ENCODE measurements around the gene SULT1B1. TPM values are rescaled to one million over a fixed set of nuclear protein-coding genes. Genes with fewer than 3 reads are reported as not detected.

SULT1B1 gene
- total RNA-seq, 1 experiment from 2014 or later = not detected

DNA sequence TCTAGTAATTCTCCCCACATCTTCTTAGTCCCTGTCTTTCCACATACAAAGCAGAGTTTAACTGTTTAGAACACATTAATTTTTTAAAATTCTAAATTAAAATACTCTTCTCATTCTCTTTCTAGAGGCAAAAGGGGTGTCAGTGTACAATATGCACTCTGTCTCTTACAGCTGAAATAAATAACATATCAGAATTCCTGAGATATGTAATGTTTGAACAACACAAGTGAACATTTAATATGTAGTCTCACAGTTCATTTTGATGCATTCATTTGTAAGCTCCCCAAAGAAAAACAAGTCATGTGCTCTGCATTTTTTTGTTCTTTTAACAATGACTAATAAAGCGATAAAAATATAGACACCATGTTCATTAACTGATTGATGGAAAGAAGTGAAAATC lies 19.7 kb upstream of the SULT1B1 start:
- no peak overlapping the region for H3K56ac ChIP-seq (ENCODE audit: insufficient read length, low read depth, low read length)
- Mint-ChIP-seq H3K27ac (no peak overlapping the region), H3K4me1 (peaks cover 4 to 5% of the 10 kb centered on the region in 2 experiments; a peak in 2 of 4 replicates), H3K27me3 (ENCODE audit: low read depth) (no peaks in the 10 kb centered on the region; the same call in 1 of the 2 replicates), H3K4me3 (no peak overlapping the region), H3K9me3 (peaks cover 0 to 2% of the 10 kb centered on the region in 2 experiments; a peak in 1 of 5 replicates), H3K36me3 (ENCODE audit: insufficient read depth in 1 of 3, low read depth in 3 of 3) (peaks cover 0 to 2% (median 0%) of the 10 kb centered on the region in 3 experiments; a peak in 1 of 7 replicates)
- H3K4ac ChIP-seq (ENCODE audit: low read depth, low read length) = no peak overlapping the region
- no peaks in the 10 kb centered on the region for H3K79me2 ChIP-seq (ENCODE audit: insufficient read depth, low read length)
- H3K23ac ChIP-seq (ENCODE audit: insufficient read length, low read depth, low read length) = no peak overlapping the region
- no peak overlapping the region for H2BK5ac ChIP-seq (ENCODE audit: insufficient read length, low read length)
- no peak overlapping the region for H2AFZ ChIP-seq (ENCODE audit: low read length)
- H3K18ac ChIP-seq (ENCODE audit: insufficient read length, low read depth, low read length) = no peak overlapping the region
- H3T11ph ChIP-seq (ENCODE audit: low read length) = no peak overlapping the region
- no peak overlapping the region for H2BK120ac ChIP-seq (ENCODE audit: low read depth, low read length, poor library complexity, severe bottlenecking)
- no peak overlapping the region for H3K4me2 ChIP-seq (ENCODE audit: insufficient read depth, insufficient read length, low read length)
- no peak overlapping the region for H3K14ac ChIP-seq (ENCODE audit: insufficient read depth, low read length)
- H4K5ac ChIP-seq (ENCODE audit: insufficient read length, low read depth, low read length) = no peak overlapping the region
- H3K79me1 ChIP-seq (ENCODE audit: insufficient read depth, low read depth, low read length, poor library complexity, severe bottlenecking) = no peaks in the 10 kb centered on the region
- H4K91ac ChIP-seq (ENCODE audit: insufficient read length, low read depth, low read length) = no peak overlapping the region
- no peaks in the 10 kb centered on the region for H3K9me3 ChIP-seq (ENCODE audit: control insufficient read depth, low read depth, low read length)
- no peaks in the 10 kb centered on the region for H4K20me1 ChIP-seq (ENCODE audit: control insufficient read depth, insufficient read depth, insufficient read length)
- DNase-seq = no peak
- no peak overlapping the region for H2BK15ac ChIP-seq (ENCODE audit: low read depth, low read length)
- H3K4me1 ChIP-seq (ENCODE audit: insufficient read depth, low read length) = no peaks in the 10 kb centered on the region
- no peak overlapping the region for H2AK5ac ChIP-seq (ENCODE audit: insufficient read length, low read length)
- no peak overlapping the region for H2BK12ac ChIP-seq (ENCODE audit: insufficient read length, low read depth, low read length)
- WGBS (ENCODE audit: extremely low coverage, insufficient read length, low lambda C conversion rate) = no CpG with 5 or more reads among the region's 1 CpG
- no peak overlapping the region for H4K8ac ChIP-seq (replicated peaks; ENCODE audit: insufficient read length, low read depth, low read length)
- no peaks in the 10 kb centered on the region for H3K23me2 ChIP-seq (ENCODE audit: insufficient read length, low read depth, low read length, poor library complexity, severe bottlenecking)
- H3K27me3 ChIP-seq (ENCODE audit: insufficient read depth, low read length) = no peaks in the 10 kb centered on the region
- no peak overlapping the region for H2BK20ac ChIP-seq (ENCODE audit: low read depth, low read length, poor library complexity, severe bottlenecking)
- TF ChIP-seq, protein P1, sequence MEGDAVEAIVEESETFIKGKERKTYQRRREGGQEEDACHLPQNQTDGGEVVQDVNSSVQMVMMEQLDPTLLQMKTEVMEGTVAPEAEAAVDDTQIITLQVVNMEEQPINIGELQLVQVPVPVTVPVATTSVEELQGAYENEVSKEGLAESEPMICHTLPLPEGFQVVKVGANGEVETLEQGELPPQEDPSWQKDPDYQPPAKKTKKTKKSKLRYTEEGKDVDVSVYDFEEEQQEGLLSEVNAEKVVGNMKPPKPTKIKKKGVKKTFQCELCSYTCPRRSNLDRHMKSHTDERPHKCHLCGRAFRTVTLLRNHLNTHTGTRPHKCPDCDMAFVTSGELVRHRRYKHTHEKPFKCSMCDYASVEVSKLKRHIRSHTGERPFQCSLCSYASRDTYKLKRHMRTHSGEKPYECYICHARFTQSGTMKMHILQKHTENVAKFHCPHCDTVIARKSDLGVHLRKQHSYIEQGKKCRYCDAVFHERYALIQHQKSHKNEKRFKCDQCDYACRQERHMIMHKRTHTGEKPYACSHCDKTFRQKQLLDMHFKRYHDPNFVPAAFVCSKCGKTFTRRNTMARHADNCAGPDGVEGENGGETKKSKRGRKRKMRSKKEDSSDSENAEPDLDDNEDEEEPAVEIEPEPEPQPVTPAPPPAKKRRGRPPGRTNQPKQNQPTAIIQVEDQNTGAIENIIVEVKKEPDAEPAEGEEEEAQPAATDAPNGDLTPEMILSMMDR (conservative IDR thresholded peaks at IDR 0.05) = no peak
- no peak overlapping the region for H3K9ac ChIP-seq (ENCODE audit: extremely low read depth, insufficient read length, low read length)
- H3K27ac ChIP-seq (ENCODE audit: insufficient read length, low read depth, low read length) = no peak overlapping the region

All from H9 (cell line).